Left ventricle myocardium inferior (tissue), 1 donor: ENCODE measurements around the gene CHD6. TPM values are rescaled to one million over a fixed set of nuclear protein-coding genes. Genes with fewer than 3 reads are reported as not detected.
A peak's percentile ranks its signal among the peaks of the same experiment; 100 is the strongest.

Experiments used
- DNase-seq: peaks from one replicate; pipeline ENCODE4 v3.0.0-alpha.2; 2020
- H3K27ac ChIP-seq: fragments of 200-600 bp; replicated peaks from 2 replicates; pipeline ENCODE4 v1.8.0; 2021
- H3K27me3 ChIP-seq: fragments of 200-600 bp; 2 replicates; pipeline ENCODE4 v1.8.0; 2021; ENCODE audit warnings: low read depth
- H3K36me3 ChIP-seq: fragments of 200-600 bp; 2 replicates; pipeline ENCODE4 v1.8.0; 2021
- H3K4me1 ChIP-seq: fragments of 200-600 bp; 2 replicates; pipeline ENCODE4 v1.8.0; 2021
- H3K4me3 ChIP-seq: fragments of 200-600 bp; 2 replicates; pipeline ENCODE4 v1.8.0; 2021; ENCODE audit warnings: mild to moderate bottlenecking, moderate library complexity
- H3K9me3 ChIP-seq: fragments of 200-600 bp; replicated peaks from 2 replicates; pipeline ENCODE4 v1.8.0; 2021
- intact Hi-C: fragments of 100-400 bp; cut with micrococcal nuclease; formaldehyde crosslinking; loops from one replicate; pipeline ENCODE4 v1.11.0; 2022
- total RNA-seq: library from RNA; stranded (reverse); fragmentation: NEBNext Ultra II Directional; extraction: Animal tissue kit (Norgen Biotek cat#: 25700); gene quantifications from one replicate; pipeline ENCODE4 v1.2.1, GENCODE V29; 2021
- TF ChIP-seq, protein P1 (sequence below): fragments of 200-600 bp; IDR thresholded peaks from 2 replicates; pipeline ENCODE4 v1.8.0; 2021; ENCODE audit warnings: antibody characterized with exemption, mild to moderate bottlenecking, borderline replicate concordance
- donor health status: DM: no; HTN: yes; CAD: no; lungs with severe emphysema.

CHD6 gene
- total RNA-seq, 1 donor from 2014 or later = 38.9 TPM

DNA sequence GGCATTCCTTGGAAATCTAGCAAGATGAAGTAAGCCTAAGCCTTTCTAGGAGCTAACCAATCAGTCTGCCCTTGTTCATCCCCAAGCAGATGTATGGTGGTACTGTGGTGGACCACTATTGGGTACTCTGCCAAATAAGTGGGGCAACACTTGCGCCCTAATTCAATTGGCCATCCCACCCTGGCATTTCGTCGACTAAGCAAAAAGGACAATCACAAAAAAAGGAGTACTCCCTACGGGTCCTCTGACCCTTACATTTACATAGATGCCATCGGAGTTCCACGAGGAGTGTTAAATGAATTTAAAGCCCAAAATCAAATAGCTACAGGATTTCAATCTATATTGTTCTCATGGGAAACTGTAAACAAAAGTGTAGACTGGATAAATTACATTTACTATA lies 19.5 kb downstream of the CHD6 start:
- peaks cover 13% of the 10 kb centered on the region for H3K36me3 ChIP-seq
- no peak overlapping the region for H3K4me3 ChIP-seq
- intact Hi-C loops = no loop called here
- no peaks in the 10 kb centered on the region for H3K27me3 ChIP-seq
- H3K27ac ChIP-seq = no peak overlapping the region
- peaks cover 60% of the 10 kb centered on the region for H3K9me3 ChIP-seq
- H3K4me1 ChIP-seq = peaks cover 27% of the 10 kb centered on the region
- no peak for DNase-seq
- TF ChIP-seq, protein P1, sequence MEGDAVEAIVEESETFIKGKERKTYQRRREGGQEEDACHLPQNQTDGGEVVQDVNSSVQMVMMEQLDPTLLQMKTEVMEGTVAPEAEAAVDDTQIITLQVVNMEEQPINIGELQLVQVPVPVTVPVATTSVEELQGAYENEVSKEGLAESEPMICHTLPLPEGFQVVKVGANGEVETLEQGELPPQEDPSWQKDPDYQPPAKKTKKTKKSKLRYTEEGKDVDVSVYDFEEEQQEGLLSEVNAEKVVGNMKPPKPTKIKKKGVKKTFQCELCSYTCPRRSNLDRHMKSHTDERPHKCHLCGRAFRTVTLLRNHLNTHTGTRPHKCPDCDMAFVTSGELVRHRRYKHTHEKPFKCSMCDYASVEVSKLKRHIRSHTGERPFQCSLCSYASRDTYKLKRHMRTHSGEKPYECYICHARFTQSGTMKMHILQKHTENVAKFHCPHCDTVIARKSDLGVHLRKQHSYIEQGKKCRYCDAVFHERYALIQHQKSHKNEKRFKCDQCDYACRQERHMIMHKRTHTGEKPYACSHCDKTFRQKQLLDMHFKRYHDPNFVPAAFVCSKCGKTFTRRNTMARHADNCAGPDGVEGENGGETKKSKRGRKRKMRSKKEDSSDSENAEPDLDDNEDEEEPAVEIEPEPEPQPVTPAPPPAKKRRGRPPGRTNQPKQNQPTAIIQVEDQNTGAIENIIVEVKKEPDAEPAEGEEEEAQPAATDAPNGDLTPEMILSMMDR = no peak

DNA sequence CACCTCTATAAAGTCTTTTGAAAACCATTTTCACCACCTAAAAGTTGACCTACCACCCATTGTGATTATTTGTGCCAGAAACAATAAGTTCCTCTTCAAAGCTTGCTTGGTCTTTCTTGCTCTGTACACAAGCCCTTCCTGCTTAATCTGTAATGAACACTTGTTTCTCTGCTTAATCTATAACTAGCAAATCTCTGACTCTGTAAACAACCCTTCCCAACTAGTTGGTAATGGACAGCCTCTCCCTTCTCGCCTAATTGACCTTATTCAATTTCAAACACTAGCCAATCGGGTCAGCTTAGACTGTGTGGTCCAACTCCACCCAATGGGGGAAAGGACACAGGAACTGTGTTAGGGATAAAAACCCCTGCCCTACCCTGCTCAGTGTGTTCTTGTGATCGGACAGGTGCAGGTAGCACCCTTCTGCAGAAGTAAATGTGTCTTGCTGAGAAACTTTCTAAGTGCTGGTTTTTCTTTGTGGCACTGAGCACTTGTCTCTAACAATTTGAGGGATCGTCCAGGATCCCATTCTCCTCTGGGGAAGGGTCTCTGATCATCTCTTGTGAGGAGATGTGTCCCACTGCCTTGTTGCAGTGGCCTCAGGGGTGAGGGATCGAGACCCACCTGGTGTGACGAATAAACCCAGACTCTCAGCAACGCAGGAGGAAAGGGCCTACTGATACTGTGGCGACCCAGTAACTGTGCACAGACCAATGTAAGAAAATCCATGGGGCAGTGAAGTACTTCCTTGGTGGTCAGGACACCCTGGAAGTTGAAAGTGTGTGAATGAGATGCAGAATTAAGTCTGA lies 23.5 kb downstream of the CHD6 start:
- peaks cover 46% of the 10 kb centered on the region for H3K9me3 ChIP-seq
- intact Hi-C loops = no loop called here
- no peak for DNase-seq

DNA sequence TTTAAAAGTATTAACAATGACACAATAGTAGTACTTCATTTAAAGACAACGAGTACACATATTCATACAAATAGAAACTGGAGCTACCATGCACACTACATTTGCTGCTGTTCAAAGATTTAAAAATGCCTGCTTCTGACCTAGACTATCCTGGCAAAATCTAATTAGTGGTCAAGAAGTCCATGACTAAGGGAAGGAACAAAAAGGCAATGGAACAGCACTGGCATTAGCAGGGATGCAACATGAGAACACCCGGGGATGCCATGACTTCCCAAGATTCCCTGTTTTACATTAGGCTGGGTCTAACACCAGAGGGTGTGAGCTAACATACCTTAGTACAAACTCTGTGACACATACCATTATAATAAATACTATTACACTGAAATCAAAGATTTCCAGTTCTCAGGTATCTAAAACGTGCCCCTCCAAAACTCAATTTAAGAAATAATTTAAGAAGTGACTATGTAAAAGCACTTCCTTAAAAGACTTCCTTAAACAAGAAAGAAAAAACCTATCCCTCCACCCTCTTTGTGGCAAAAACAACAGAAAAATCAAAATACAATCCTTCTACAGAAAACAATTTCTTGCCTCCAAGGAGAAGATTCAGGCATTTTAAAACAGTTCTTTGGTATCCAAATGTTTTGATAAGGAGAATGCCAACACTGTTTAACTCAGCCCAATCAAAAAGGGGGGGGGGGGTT lies 25.5 kb downstream of the CHD6 start:
- TF ChIP-seq, protein P1 = no peak
- intact Hi-C loops = no loop called here
- Histone ChIP-seq H3K4me3 (no peak overlapping the region), H3K36me3 (peaks cover 6% of the 10 kb centered on the region), H3K27ac (no peak overlapping the region), H3K4me1 (peaks cover 18% of the 10 kb centered on the region), H3K27me3 (no peaks in the 10 kb centered on the region), H3K9me3 (peaks cover 42% of the 10 kb centered on the region)
- DNase-seq = no peak

More for the DNA sequence above, 23.5 kb downstream of the CHD6 start:
- peaks cover 9% of the 10 kb centered on the region for H3K36me3 ChIP-seq
- no peak overlapping the region for H3K27ac ChIP-seq
- no peak overlapping the region for H3K4me3 ChIP-seq
- no peaks in the 10 kb centered on the region for H3K27me3 ChIP-seq
- H3K4me1 ChIP-seq = peaks cover 11% of the 10 kb centered on the region
- TF ChIP-seq, protein P1 = no peak

DNA sequence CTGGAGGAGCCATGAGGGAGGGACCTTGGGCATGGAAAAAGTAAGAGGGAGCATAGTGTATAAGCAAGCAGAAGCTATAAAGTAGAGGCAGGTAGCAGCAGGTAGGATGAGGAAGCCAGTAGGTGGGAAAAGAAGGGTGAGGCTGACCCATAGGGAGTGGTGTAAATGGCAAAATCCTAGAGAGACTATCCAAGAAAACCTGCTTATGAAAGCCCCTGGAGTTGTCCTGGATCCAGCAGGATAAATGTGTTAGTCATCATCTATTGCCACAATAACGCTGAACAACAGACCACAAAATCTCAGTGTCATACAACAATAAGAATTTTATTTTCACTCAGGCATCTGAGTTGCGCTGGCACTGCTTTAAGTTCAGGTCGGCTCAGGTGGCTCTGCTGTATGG lies 30.2 kb downstream of the CHD6 start:
- Histone ChIP-seq H3K27me3 (no peaks in the 10 kb centered on the region), H3K36me3 (peaks cover 15% of the 10 kb centered on the region), H3K9me3 (peaks cover 47% of the 10 kb centered on the region), H3K4me3 (no peak overlapping the region), H3K4me1 (peaks cover 16% of the 10 kb centered on the region), H3K27ac (peak overlapping the region; percentile 14)
- intact Hi-C loops = no loop called here
- TF ChIP-seq, protein P1 = no peak
- no peak for DNase-seq

DNA sequence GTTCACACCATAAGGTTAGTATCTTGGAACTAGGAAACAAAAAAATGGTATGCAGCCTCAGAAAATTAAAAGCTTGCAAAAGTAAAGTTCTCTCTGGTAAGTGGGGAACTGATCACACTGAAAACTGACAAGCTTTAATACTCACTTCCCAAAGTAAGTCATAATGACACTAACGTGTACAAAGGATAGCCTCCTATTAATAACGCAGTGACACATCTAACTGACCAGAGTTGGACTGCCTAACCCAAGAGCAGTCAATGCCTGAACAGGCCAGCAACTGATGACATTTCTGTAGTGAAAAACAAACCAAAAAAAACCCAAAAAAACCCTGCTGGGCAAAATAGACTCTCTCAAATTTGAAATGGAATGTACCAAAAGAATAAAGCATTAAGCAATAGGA lies 30.7 kb downstream of the CHD6 start:
- H3K9me3 ChIP-seq = peaks cover 47% of the 10 kb centered on the region
- peaks cover 15% of the 10 kb centered on the region for H3K36me3 ChIP-seq
- H3K4me3 ChIP-seq = no peak overlapping the region
- no peak for DNase-seq
- peaks cover 12% of the 10 kb centered on the region for H3K4me1 ChIP-seq
- intact Hi-C loops = no loop called here
- no peaks in the 10 kb centered on the region for H3K27me3 ChIP-seq
- TF ChIP-seq, protein P1 = no peak
- H3K27ac ChIP-seq = peak overlapping the region; percentile 14
